ENCODE data around the gene POLR3B.

DNA sequence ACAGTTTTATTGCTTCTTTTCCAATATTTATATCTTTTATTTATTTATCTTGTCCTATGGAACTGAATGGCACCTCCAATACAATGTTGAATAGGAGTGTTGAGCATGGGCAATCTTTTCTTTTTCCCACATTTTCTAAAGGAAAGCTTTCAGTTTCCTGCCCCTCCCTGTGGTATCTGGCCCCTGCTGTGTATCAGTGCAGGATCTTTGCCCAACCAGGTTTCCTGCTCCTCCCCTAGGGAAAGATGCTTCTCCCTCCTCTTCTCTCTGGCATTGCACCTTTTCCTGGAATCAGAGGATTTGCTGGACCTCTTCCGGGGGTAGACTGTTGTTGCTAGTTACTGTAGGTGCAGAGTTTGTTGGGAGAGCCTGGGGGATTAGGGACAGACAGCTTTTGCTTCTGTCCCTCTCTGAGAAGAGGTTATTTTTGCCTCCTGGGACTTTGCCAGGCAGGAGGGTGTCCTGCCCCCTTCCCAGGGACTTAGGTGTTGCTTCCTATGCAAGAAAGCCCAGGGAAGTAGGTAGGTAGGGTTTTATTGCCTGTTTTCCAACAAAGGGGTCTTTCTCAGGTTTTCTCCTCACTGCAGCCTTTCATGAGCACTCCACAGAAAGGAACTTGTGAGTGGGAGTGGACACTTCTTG lies 67.6 kb downstream of the POLR3B start:
- TF ChIP-seq ZNF274 (IDR thresholded peaks at IDR 0.05; ENCODE audit: low read depth, low read length) (no peak), YY1 (IDR thresholded peaks at IDR 0.05; ENCODE audit: insufficient read depth, insufficient read length) (no peak), SUZ12 (IDR thresholded peaks at IDR 0.05; ENCODE audit: extremely low read depth, insufficient read depth, insufficient read length) (no peak)

Measured in NT2/D1 (cell line).